Neutrophil (primary cell): ENCODE data around the gene CREB3L2.

Experiments
- H3K27ac ChIP-seq: fragments of 200-600 bp; sonication (generic); 2 replicates; pipeline ENCODE4 v1.5.1; 2016; ENCODE audit warnings: mild to moderate bottlenecking, moderate library complexity
- H3K27me3 ChIP-seq: fragments of 200-600 bp; sonication (generic); 2 replicates; pipeline ENCODE4 v1.6.0; 2016; ENCODE audit warnings: mild to moderate bottlenecking
- H3K36me3 ChIP-seq: fragments of 200-600 bp; sonication (generic); 2 replicates; pipeline ENCODE4 v1.5.1; 2017
- H3K4me1 ChIP-seq, 2 experiments: fragments of 200-600 bp in 1 of 2; sonication (generic) in 1 of 2; 1 replicate in 1 of 2; 2 replicates in 1 of 2; pipeline versions ENCODE4 v1.5.1 to v1.6.1; 2013 to 2016; ENCODE audit warnings: low read depth in 1 of 2, low read length in 1 of 2, mild to moderate bottlenecking in 1 of 2, moderate library complexity in 1 of 2; ENCODE audit not compliant: control insufficient read depth in 1 of 2, insufficient read depth in 1 of 2
- H3K4me3 ChIP-seq, 2 experiments: fragments of 200-600 bp in 1 of 2; sonication (generic) in 1 of 2; 1 replicate in 1 of 2; 2 replicates in 1 of 2; pipeline ENCODE4 v1.5.1; 2013 to 2016; ENCODE audit warnings: low read depth in 1 of 2, low read length in 1 of 2, mild to moderate bottlenecking in 1 of 2, moderate library complexity in 1 of 2
- H3K9me3 ChIP-seq: fragments of 200-600 bp; sonication (generic); 2 replicates; pipeline ENCODE4 v1.5.1; 2016
- CTCF ChIP-seq: fragments of 200-600 bp; sonication (generic); IDR thresholded peaks from 2 replicates; pipeline ENCODE4 v1.5.1; 2016; ENCODE audit warnings: antibody characterized with exemption

CREB3L2 gene

GRCh38 chr7:137878333-137878961, 123.4 kb downstream of the CREB3L2 start:
- Histone ChIP-seq H3K36me3 (peaks cover 19% of the 10 kb centered on the region), H3K4me3 (no peak overlapping the region), H3K4me1 (peaks cover 43 to 49% of the 10 kb centered on the region in 2 experiments), H3K27me3 (no peaks in the 10 kb centered on the region), H3K9me3 (no peaks in the 10 kb centered on the region), H3K27ac (peak overlapping the region; percentile 82)
- TF ChIP-seq CTCF: no peak

- Histone ChIP-seq H3K4me1 (peaks cover 48 to 54% of the 10 kb centered on the region in 2 experiments), H3K4me3 (no peak overlapping the region), H3K9me3 (no peaks in the 10 kb centered on the region), H3K36me3 (peaks cover 8% of the 10 kb centered on the region), H3K27me3 (no peaks in the 10 kb centered on the region), H3K27ac (peak overlapping the region; percentile 82)
- no peak for TF ChIP-seq CTCF
These were observed 124.7 kb downstream of the CREB3L2 start for GRCh38 chr7:137877027-137877675.

- H3K4me1 ChIP-seq: peaks cover 45 to 54% of the 10 kb centered on the region in 2 experiments
These were observed 126.1 kb downstream of the CREB3L2 start for GRCh38 chr7:137875746-137876145.

GRCh38 chr7:137873979-137874777, 127.7 kb downstream of the CREB3L2 start:
- H3K36me3 ChIP-seq: no peaks in the 10 kb centered on the region
- no peak overlapping the region for H3K27ac ChIP-seq
- no peak overlapping the region for H3K4me3 ChIP-seq
- peaks cover 29 to 38% of the 10 kb centered on the region in 2 experiments for H3K4me1 ChIP-seq
- H3K9me3 ChIP-seq: no peaks in the 10 kb centered on the region
- no peak for TF ChIP-seq CTCF
- no peaks in the 10 kb centered on the region for H3K27me3 ChIP-seq

More at GRCh38 chr7:137875746-137876145, 126.1 kb downstream of the CREB3L2 start:
- Histone ChIP-seq H3K27ac (no peak overlapping the region), H3K27me3 (no peaks in the 10 kb centered on the region), H3K9me3 (no peaks in the 10 kb centered on the region), H3K36me3 (no peaks in the 10 kb centered on the region), H3K4me3 (no peak overlapping the region)
- no peak for TF ChIP-seq CTCF

GRCh38 chr7:137873524-137873923, 128.4 kb downstream of the CREB3L2 start:
- no peaks in the 10 kb centered on the region for H3K27me3 ChIP-seq
- no peaks in the 10 kb centered on the region for H3K36me3 ChIP-seq
- H3K4me3 ChIP-seq: no peak overlapping the region
- no peaks in the 10 kb centered on the region for H3K9me3 ChIP-seq
- no peak for TF ChIP-seq CTCF
- no peak overlapping the region for H3K27ac ChIP-seq
- H3K4me1 ChIP-seq: peaks cover 23 to 31% of the 10 kb centered on the region in 2 experiments
